H1 (cell line): Measurements from ENCODE around the gene CREBBP. TPM values are rescaled to one million over a fixed set of nuclear protein-coding genes. Genes with fewer than 3 reads are reported as not detected.

Experiments
- CHD2 ChIP-seq: IDR thresholded peaks from 2 replicates; pipeline ENCODE4 v1.6.1; 2012; ENCODE audit warnings: low read length, improper control_type of control experiment
- NANOG ChIP-seq: IDR thresholded peaks from 2 replicates; pipeline ENCODE4 v1.6.1; 2011; ENCODE audit warnings: low read length, low read depth, mild to moderate bottlenecking, inconsistent platforms; ENCODE audit not compliant: insufficient read depth, poor library complexity, severe bottlenecking
- PHF8 ChIP-seq: fragments of 200-600 bp; sonication (generic); conservative IDR thresholded peaks from 2 replicates; pipeline ENCODE4 v1.7.1; 2012; ENCODE audit warnings: low read depth, mild to moderate bottlenecking, inconsistent platforms, low read length, moderate library complexity
- POU5F1 ChIP-seq: IDR thresholded peaks from 2 replicates; pipeline ENCODE4 v1.6.1; 2011; ENCODE audit warnings: low read depth, mild to moderate bottlenecking, low read length, moderate library complexity
- SIX5 ChIP-seq: IDR thresholded peaks from 2 replicates; pipeline ENCODE4 v1.6.1; 2011; ENCODE audit warnings: mild to moderate bottlenecking, low read depth, low read length
- TBP ChIP-seq: IDR thresholded peaks from 2 replicates; pipeline ENCODE4 v1.6.1; 2011; ENCODE audit warnings: low read depth, low read length, improper control_type of control experiment
- polyA plus RNA-seq, 7 experiments: library from polyadenylated mRNA; depleted of rRNA in 3 of 7; stranded (reverse) in 5 of 7; unstranded in 2 of 7; fragments of >200 nt in 5 of 7; fragments of 200-250 nt in 2 of 7; gene quantifications; 1 replicate in 5 of 7; 2 replicates in 1 of 7; 4 replicates in 1 of 7; pipeline versions ENCODE4 v1.2.1 to v1.2.3, GENCODE V29; 2011 to 2013; ENCODE audit warnings: missing spikeins in 2 of 7, mixed read lengths in 2 of 7
- total RNA-seq: library from RNA; stranded (reverse); fragmentation: NEBNext Ultra II Directional; extraction: Animal tissue kit (Norgen Biotek cat#: 25700); gene quantifications from 2 replicates; pipeline ENCODE4 v1.2.1, GENCODE V29; 2021

CREBBP gene
- total and polyA plus RNA-seq, 2 of the 8 experiments (the other 6 are each of a cell fraction or from before 2014, with no cell fraction given), result 10.0 to 60.1 TPM

DNA sequence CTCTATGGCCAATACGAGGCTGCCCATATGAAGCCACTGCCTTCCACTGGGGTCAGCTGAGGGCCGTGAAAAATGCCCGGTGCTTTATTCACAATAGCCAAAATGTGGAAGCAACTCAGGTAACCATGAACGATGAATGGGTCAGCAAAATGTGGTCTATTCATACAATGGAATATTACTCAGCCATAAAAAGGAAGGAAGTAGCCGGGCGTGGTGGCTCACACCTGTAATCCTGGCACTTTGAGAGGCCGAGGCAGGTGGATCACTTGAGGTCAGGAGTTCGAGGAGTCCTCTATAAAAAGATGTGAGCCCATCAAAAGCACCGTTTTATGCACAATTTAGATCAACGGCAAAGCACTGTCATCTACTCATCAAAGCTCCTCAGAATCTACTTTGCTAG lies 158.0 kb downstream of the CREBBP start (continued):
- TF ChIP-seq TBP (no peak), NANOG (no peak), POU5F1 (no peak), SIX5 (no peak), CHD2 (no peak), PHF8 (no peak)
